ENCODE data around the gene SCNN1G. TPM values are rescaled to one million over a fixed set of nuclear protein-coding genes. Genes with fewer than 3 reads are reported as not detected.
"Not testable (repeated sequence)": the region's sequence is repeated elsewhere in the genome, so short reads cannot be mapped to it uniquely, and the experiment has no call there.

The SCNN1G gene
- not detected for total RNA-seq

- ChIA-PET CTCF (interaction anchor here (0.7 to 7.0 kb wide), 8 partner anchors 9 to 252 kb away, joined by 3 to 101 read pairs (median 4); partner anchors contain the start of gene USP31), POLR2A (no interaction called here)
- Mint-ChIP-seq H3K27ac (no peak within 1 kb of the TSS), H3K36me3 (ENCODE audit: low read depth) (no peaks in the 10 kb centered on the region), H3K4me1 (ENCODE audit: low read depth) (peaks cover 9% of the 10 kb centered on the region), H3K4me3 (peak within 1 kb of the TSS; percentile 18), H3K27me3 (ENCODE audit: low read depth) (peaks cover 34% of the 10 kb centered on the region), H3K9me3 (ENCODE audit: insufficient read depth) (no peaks in the 10 kb centered on the region)
- no peak for DNase-seq
- ATAC-seq, result peak; percentile 21
Measured at GRCh38 chr16:23182679-23183542, at the start of gene SCNN1G. Gene SCNN1G, plus strand, starts transcription at chr16:23182745. Its CDS starts 3,527 bp downstream, at chr16:23186272.

DNA sequence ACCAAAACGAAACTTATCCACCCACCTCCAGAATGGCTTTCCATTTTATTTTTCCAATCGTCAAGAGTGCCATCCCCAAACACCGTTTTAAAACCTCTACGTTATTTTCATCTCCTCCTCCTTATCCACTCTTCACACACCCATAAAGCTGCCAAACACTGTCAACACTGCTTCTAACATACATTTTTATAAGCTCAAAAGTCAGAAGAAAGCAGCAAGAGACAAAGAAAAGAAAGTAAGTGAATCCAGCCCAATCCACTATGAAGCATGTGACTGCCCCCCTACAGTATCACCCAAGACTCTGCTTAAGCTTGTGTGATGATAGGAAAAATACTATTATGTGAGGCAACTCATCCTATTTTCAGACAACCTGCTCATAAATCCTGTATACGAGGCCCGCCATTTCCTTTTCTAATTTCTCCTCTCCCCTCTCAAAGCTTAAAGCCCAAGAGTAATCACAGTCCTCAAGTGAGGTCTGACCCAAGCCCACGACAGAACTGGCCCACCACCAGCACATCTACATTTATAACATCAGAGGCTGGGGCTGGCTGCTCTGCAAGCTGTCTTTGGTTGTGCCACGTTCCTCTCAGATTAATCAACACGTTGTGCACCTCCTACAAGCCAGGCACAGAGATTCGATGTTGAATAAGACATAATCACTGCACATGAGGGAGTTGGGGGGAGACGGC is 49.6 kb upstream of the SCNN1G start:
- peaks cover 2% of the 10 kb centered on the region for H3K27me3 Mint-ChIP-seq (ENCODE audit: low read depth)
- ATAC-seq, result no peak
- POLR2A ChIA-PET, result no interaction called here
- H3K4me1 Mint-ChIP-seq (ENCODE audit: low read depth), result no peaks in the 10 kb centered on the region
- no peak overlapping the region for H3K4me3 Mint-ChIP-seq
- H3K36me3 Mint-ChIP-seq (ENCODE audit: low read depth), result peaks cover 13% of the 10 kb centered on the region
- peaks cover 17% of the 10 kb centered on the region for H3K9me3 Mint-ChIP-seq (ENCODE audit: insufficient read depth)
- H3K27ac Mint-ChIP-seq, result no peak overlapping the region
- no peak for DNase-seq
- CTCF ChIA-PET, result no interaction called here

DNA sequence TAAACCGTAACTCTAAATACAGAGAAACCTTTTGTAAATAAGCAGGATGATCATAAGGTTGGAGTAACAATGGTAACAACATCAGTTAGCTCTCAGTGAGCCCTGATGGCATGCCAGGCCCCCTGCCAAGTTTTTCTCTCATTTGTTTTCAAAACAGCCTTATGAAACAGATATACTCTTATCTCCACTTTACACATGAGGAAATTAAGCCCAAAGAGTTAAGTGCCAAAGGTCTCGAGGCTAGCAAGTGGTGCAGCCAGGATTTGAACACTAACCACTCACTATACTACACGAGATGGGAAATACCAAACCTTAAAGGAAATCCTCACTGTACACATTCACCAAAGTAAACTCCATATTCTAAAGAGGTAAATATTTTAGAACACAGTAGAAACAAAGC is 48.3 kb upstream of the SCNN1G start:
- Mint-ChIP-seq H3K27ac (no peak overlapping the region), H3K4me3 (no peak overlapping the region), H3K36me3 (ENCODE audit: low read depth) (peaks cover 13% of the 10 kb centered on the region), H3K4me1 (ENCODE audit: low read depth) (no peaks in the 10 kb centered on the region), H3K9me3 (ENCODE audit: insufficient read depth) (peaks cover 23% of the 10 kb centered on the region), H3K27me3 (ENCODE audit: low read depth) (peaks cover 2% of the 10 kb centered on the region)
- POLR2A ChIA-PET, result no interaction called here
- CTCF ChIA-PET, result no interaction called here
- ATAC-seq (no peak), DNase-seq (no peak)

GRCh38 chr16:23137256-23137655 is 45.3 kb upstream of the SCNN1G start:
- H3K27me3 Mint-ChIP-seq (ENCODE audit: low read depth), result no peaks in the 10 kb centered on the region
- peaks cover 23% of the 10 kb centered on the region for H3K9me3 Mint-ChIP-seq (ENCODE audit: insufficient read depth)
- H3K4me3 Mint-ChIP-seq, result no peak overlapping the region
- no peak overlapping the region for H3K27ac Mint-ChIP-seq
- ChIA-PET CTCF (no interaction called here), POLR2A (no interaction called here)
- DNase-seq (no peak), ATAC-seq (no peak)
- H3K36me3 Mint-ChIP-seq (ENCODE audit: low read depth), result peaks cover 13% of the 10 kb centered on the region
- H3K4me1 Mint-ChIP-seq (ENCODE audit: low read depth), result no peaks in the 10 kb centered on the region

DNA sequence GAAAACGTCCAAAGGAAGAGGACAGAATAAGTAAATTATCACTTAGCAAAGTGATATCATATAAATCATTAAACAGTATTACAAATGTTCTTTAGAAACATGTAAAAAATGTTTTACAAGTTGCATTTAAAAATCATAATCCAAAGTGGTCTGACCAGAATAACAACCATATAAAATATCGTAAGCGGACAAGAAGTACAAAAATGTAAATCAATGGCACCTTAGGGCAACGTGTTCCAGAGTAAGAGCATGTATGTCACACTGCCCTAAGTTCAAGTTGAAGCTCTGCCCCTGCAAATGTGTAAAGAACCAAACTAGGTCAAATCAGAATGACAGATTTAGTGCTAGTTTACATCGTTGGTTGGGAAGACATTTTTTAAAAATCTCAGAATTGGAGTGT is 44.7 kb upstream of the SCNN1G start:
- H3K9me3 Mint-ChIP-seq (ENCODE audit: insufficient read depth), result peaks cover 23% of the 10 kb centered on the region
- no peak for DNase-seq
- no peak for ATAC-seq
- H3K27me3 Mint-ChIP-seq (ENCODE audit: low read depth), result no peaks in the 10 kb centered on the region
- no peak overlapping the region for H3K4me3 Mint-ChIP-seq
- peaks cover 13% of the 10 kb centered on the region for H3K36me3 Mint-ChIP-seq (ENCODE audit: low read depth)
- H3K27ac Mint-ChIP-seq, result no peak overlapping the region
- H3K4me1 Mint-ChIP-seq (ENCODE audit: low read depth), result peaks cover 5% of the 10 kb centered on the region
- ChIA-PET CTCF (no interaction called here), POLR2A (no interaction called here)

- no peak overlapping the region for H3K27ac Mint-ChIP-seq
- CTCF ChIA-PET, result no interaction called here
- H3K27me3 Mint-ChIP-seq (ENCODE audit: low read depth), result no peaks in the 10 kb centered on the region
- peaks cover 9% of the 10 kb centered on the region for H3K4me1 Mint-ChIP-seq (ENCODE audit: low read depth)
- peaks cover 19% of the 10 kb centered on the region for H3K9me3 Mint-ChIP-seq (ENCODE audit: insufficient read depth)
- DNase-seq (no peak), ATAC-seq (no peak)
- POLR2A ChIA-PET, result no interaction called here
- H3K36me3 Mint-ChIP-seq (ENCODE audit: low read depth), result peaks cover 13% of the 10 kb centered on the region
- H3K4me3 Mint-ChIP-seq, result no peak overlapping the region
Measured at GRCh38 chr16:23140107-23140506, 42.4 kb upstream of the SCNN1G start.

GRCh38 chr16:23141033-23141432 is 41.5 kb upstream of the SCNN1G start:
- no peaks in the 10 kb centered on the region for H3K27me3 Mint-ChIP-seq (ENCODE audit: low read depth)
- no peak for ATAC-seq
- H3K9me3 Mint-ChIP-seq (ENCODE audit: insufficient read depth), result peaks cover 10% of the 10 kb centered on the region
- H3K27ac Mint-ChIP-seq, result no peak overlapping the region
- H3K4me1 Mint-ChIP-seq (ENCODE audit: low read depth), result peaks cover 13% of the 10 kb centered on the region
- ChIA-PET POLR2A (no interaction called here), CTCF (no interaction called here)
- H3K4me3 Mint-ChIP-seq, result no peak overlapping the region
- DNase-seq, result no peak
- H3K36me3 Mint-ChIP-seq (ENCODE audit: low read depth), result peaks cover 9% of the 10 kb centered on the region

GRCh38 chr16:23141500-23141899 is 41.0 kb upstream of the SCNN1G start:
- no peaks in the 10 kb centered on the region for H3K27me3 Mint-ChIP-seq (ENCODE audit: low read depth)
- ChIA-PET POLR2A (interaction anchor here (0.7 kb wide), 1 partner anchor 453 kb away, joined by 6 read pairs; no protein-coding TSS in a partner anchor), CTCF (no interaction called here)
- DNase-seq, result no peak
- peaks cover 13% of the 10 kb centered on the region for H3K4me1 Mint-ChIP-seq (ENCODE audit: low read depth)
- no peak for ATAC-seq
- H3K36me3 Mint-ChIP-seq (ENCODE audit: low read depth), result peaks cover 8% of the 10 kb centered on the region
- no peak overlapping the region for H3K4me3 Mint-ChIP-seq
- peaks cover 9% of the 10 kb centered on the region for H3K9me3 Mint-ChIP-seq (ENCODE audit: insufficient read depth)
- no peak overlapping the region for H3K27ac Mint-ChIP-seq

GRCh38 chr16:23141959-23142740 is 40.4 kb upstream of the SCNN1G start:
- Mint-ChIP-seq H3K36me3 (ENCODE audit: low read depth) (peaks cover 5% of the 10 kb centered on the region), H3K9me3 (ENCODE audit: insufficient read depth) (peaks cover 9% of the 10 kb centered on the region), H3K27me3 (ENCODE audit: low read depth) (no peaks in the 10 kb centered on the region), H3K4me3 (no peak overlapping the region), H3K27ac (no peak overlapping the region), H3K4me1 (ENCODE audit: low read depth) (peaks cover 14% of the 10 kb centered on the region)
- CTCF ChIA-PET, result interaction anchor here (0.9 kb wide), 1 partner anchor 292 kb away, joined by 3 read pairs; no protein-coding TSS in a partner anchor
- no peak for DNase-seq
- ATAC-seq, result no peak
- POLR2A ChIA-PET, result interaction anchor here (0.7 kb wide), 1 partner anchor 453 kb away, joined by 6 read pairs; no protein-coding TSS in a partner anchor

- peaks cover 24% of the 10 kb centered on the region for H3K4me1 Mint-ChIP-seq (ENCODE audit: low read depth)
- CTCF ChIA-PET, result no interaction called here
- peaks cover 1% of the 10 kb centered on the region for H3K9me3 Mint-ChIP-seq (ENCODE audit: insufficient read depth)
- POLR2A ChIA-PET, result no interaction called here
- ATAC-seq (no peak), DNase-seq (no peak)
- no peak overlapping the region for H3K27ac Mint-ChIP-seq
- no peaks in the 10 kb centered on the region for H3K27me3 Mint-ChIP-seq (ENCODE audit: low read depth)
- H3K36me3 Mint-ChIP-seq (ENCODE audit: low read depth), result no peaks in the 10 kb centered on the region
- H3K4me3 Mint-ChIP-seq, result no peak overlapping the region
Measured at GRCh38 chr16:23143391-23143790, 39.2 kb upstream of the SCNN1G start.

DNA sequence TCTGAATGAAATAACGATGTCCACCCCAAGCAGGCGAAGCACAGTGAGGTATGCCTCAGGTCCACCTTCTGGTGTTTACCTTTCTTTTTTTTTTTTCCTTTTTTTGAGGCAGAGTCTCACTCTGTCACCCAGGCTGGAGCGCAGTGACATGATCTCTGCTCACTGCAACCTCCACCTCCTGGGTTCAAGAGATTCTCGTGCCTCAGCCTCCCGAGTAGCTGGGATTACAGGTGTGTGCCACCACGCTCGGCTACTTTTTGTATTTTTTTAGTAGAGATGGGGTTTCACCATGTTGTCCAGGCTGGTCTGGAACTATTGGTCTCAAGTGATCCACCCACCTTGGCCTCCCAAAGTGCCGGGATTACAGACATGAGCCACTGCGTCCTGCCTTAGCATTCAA is 38.2 kb upstream of the SCNN1G start:
- H3K4me1 Mint-ChIP-seq (ENCODE audit: low read depth), result peaks cover 25% of the 10 kb centered on the region
- POLR2A ChIA-PET; H3K27ac Mint-ChIP-seq; ATAC-seq; H3K27me3 Mint-ChIP-seq (ENCODE audit: low read depth); H3K9me3 Mint-ChIP-seq (ENCODE audit: insufficient read depth); H3K36me3 Mint-ChIP-seq (ENCODE audit: low read depth); CTCF ChIA-PET; H3K4me3 Mint-ChIP-seq; DNase-seq: not testable (repeated sequence)

GRCh38 chr16:23145186-23145585 is 37.4 kb upstream of the SCNN1G start:
- Mint-ChIP-seq H3K36me3 (ENCODE audit: low read depth) (no peaks in the 10 kb centered on the region), H3K27ac (no peak overlapping the region), H3K4me1 (ENCODE audit: low read depth) (peaks cover 30% of the 10 kb centered on the region), H3K27me3 (ENCODE audit: low read depth) (no peaks in the 10 kb centered on the region), H3K4me3 (no peak overlapping the region), H3K9me3 (ENCODE audit: insufficient read depth) (no peaks in the 10 kb centered on the region)
- no peak for DNase-seq
- no peak for ATAC-seq
- ChIA-PET POLR2A (no interaction called here), CTCF (no interaction called here)
